Fibroblast of lung (primary cell): Measurements from ENCODE around the gene LAT.

ENCODE experiments used
- CTCF ChIP-seq, 2 donors: IDR thresholded peaks in 1 of 2; conservative IDR thresholded peaks in 1 of 2; 1 replicate in 1 of 2; 2 replicates in 1 of 2; pipeline ENCODE4 v1.5.1; 2011 to 2012; ENCODE audit warnings: low read length in 2 of 2, control low read depth in 1 of 2, inconsistent platforms in 1 of 2, low read depth in 1 of 2, mild to moderate bottlenecking in 1 of 2
- EZH2 ChIP-seq: IDR thresholded peaks from 2 replicates; pipeline ENCODE4 v1.5.1; 2012; ENCODE audit warnings: low read length, control low read depth, mild to moderate bottlenecking; ENCODE audit errors: missing control alignments

DNA sequence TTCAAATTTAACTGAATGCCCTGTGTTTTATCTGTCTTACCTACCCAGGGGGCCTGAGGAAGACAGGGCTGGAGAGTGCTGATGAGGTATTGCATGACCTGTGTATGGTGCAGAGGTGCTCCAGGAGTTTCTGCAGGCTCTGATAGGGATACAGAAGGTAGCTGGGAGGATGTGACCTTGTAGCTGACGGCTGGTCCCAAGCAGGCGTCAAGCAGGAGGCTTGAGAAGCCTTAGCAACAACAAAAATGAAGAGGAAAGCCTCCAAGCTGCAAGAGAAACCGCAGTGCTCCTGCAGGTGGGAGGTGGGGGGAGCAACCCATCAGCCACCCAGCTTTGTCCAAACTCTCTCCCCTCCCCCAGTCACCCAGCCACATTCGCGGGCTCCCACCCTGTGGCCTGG is 40.4 kb downstream of the LAT start:
- TF ChIP-seq CTCF (conservative IDR thresholded peaks at IDR 0.05 in 1 of 2, IDR thresholded peaks at IDR 0.05 in 1 of 2; ENCODE audit: low read depth in 1 of 2, low read length in 2 of 2), result no peak
- TF ChIP-seq EZH2, result no peak
